Ishikawa (cell line): ENCODE results near the gene UTP11.

ENCODE experiments used
- CREB1 ChIP-seq: IDR thresholded peaks from 2 replicates; pipeline ENCODE4 v1.6.1; 2012; ENCODE audit warnings: low read depth
- EP300 ChIP-seq: IDR thresholded peaks from 2 replicates; pipeline ENCODE4 v1.6.1; 2012; ENCODE audit warnings: borderline replicate concordance
- FOXM1 ChIP-seq: IDR thresholded peaks from 2 replicates; pipeline ENCODE4 v1.6.1; 2012; ENCODE audit warnings: low read depth, borderline replicate concordance
- RAD21 ChIP-seq: IDR thresholded peaks from 2 replicates; pipeline ENCODE4 v1.6.1; 2012; ENCODE audit warnings: low read depth
- TCF12 ChIP-seq: IDR thresholded peaks from 2 replicates; pipeline ENCODE4 v1.6.1; 2012; ENCODE audit warnings: low read depth
- YY1 ChIP-seq: IDR thresholded peaks from 2 replicates; pipeline ENCODE4 v1.6.1; 2012; ENCODE audit warnings: low read depth

DNA sequence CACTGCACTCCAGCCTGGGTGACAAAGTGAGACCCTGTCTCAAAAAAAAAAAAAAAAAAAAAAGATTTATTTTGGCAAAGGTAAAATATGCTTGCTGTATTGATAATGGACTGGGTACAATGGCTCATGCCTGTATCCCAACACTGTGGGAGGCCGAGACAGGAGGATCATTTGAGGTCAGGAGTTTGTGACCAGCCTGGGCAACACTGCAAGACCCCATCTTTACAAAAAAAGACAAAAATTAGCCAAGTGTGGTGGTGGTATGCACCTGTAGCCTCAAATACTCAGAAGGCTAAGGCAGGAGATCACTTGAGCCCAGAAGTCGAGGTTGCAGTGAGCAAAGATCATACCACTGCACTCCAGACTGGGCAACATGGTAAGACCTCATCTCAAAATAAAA is 29.0 kb upstream of the UTP11 start:
- TF ChIP-seq EP300, result no peak
- no peak for TF ChIP-seq FOXM1
- no peak for TF ChIP-seq YY1
- TF ChIP-seq RAD21, result no peak
- TF ChIP-seq TCF12, result no peak
- no peak for TF ChIP-seq CREB1
